AG04449 (cell line): Measurements from ENCODE around the gene ARHGEF37.
"Not testable (repeated sequence)": the region's sequence is repeated elsewhere in the genome, so short reads cannot be mapped to it uniquely, and the experiment has no call there.

Experiments used
- CTCF ChIA-PET: fragments of 350-600 bp; formaldehyde crosslinking; extraction: SDS; loops from one replicate; lab custom pipeline; 2021; ENCODE audit warnings: antibody characterized with exemption; lab: Yijun Ruan, JAX
- POLR2A ChIA-PET: fragments of 400-600, 350-600 bp; formaldehyde crosslinking; extraction: SDS; loops from one replicate; lab custom pipeline; 2020; ENCODE audit warnings: antibody characterized with exemption, inconsistent platforms; lab: Yijun Ruan, JAX
- DNase-seq: peaks from one replicate; pipeline ENCODE4 v3.0.0-alpha.2; 2010; ENCODE audit warnings: low read depth, low spot score
- H3K4me3 ChIP-seq: 2 replicates; pipeline ENCODE4 v1.5.1; 2011; ENCODE audit warnings: low read depth, mild to moderate bottlenecking, control low read depth, low read length
- CTCF ChIP-seq: IDR thresholded peaks from one replicate; pipeline ENCODE4 v1.5.1; 2011; ENCODE audit warnings: mild to moderate bottlenecking, moderate library complexity, low read length, control low read depth, inconsistent platforms; ENCODE audit not compliant: insufficient read depth; ENCODE audit errors: missing control alignments

Gene ARHGEF37

GRCh38 chr5:149593370-149593769 lies 12.1 kb downstream of the ARHGEF37 start:
- ChIA-PET CTCF (interaction anchor here (0.8 to 1.4 kb wide), 6 partner anchors 15 to 152 kb away, joined by 3 to 4 read pairs (median 3); no protein-coding TSS in a partner anchor), POLR2A (no interaction called here)

GRCh38 chr5:149594206-149594895 lies 13.1 kb downstream of the ARHGEF37 start:
- POLR2A ChIA-PET = no interaction called here
- no peak for TF ChIP-seq CTCF
- CTCF ChIA-PET = interaction anchor here (1.0 to 1.3 kb wide), 4 partner anchors 11 to 153 kb away, joined by 3 to 5 read pairs (median 4); no protein-coding TSS in a partner anchor
- no peak overlapping the region for H3K4me3 ChIP-seq
- DNase-seq = no peak

More at GRCh38 chr5:149593370-149593769, 12.1 kb downstream of the ARHGEF37 start:
- no peak for DNase-seq
- TF ChIP-seq CTCF = no peak
- no peak overlapping the region for H3K4me3 ChIP-seq

GRCh38 chr5:149595105-149595504 lies 13.8 kb downstream of the ARHGEF37 start:
- H3K4me3 ChIP-seq, POLR2A ChIA-PET, DNase-seq: not testable (repeated sequence)
- CTCF ChIA-PET = interaction anchor here (1.0 to 2.7 kb wide), 3 partner anchors 10 to 30 kb away, joined by 3 to 11 read pairs (median 5); no protein-coding TSS in a partner anchor

GRCh38 chr5:149596712-149597111 lies 15.4 kb downstream of the ARHGEF37 start:
- TF ChIP-seq CTCF = no peak
- CTCF ChIA-PET = interaction anchor here (1.1 to 2.7 kb wide), 4 partner anchors 9 to 155 kb away, joined by 3 to 11 read pairs (median 4); no protein-coding TSS in a partner anchor
- H3K4me3 ChIP-seq = no peak overlapping the region
- no peak for DNase-seq
- POLR2A ChIA-PET = interaction anchor here (0.7 kb wide), 1 partner anchor 15 kb away, joined by 3 read pairs; the partner anchor contains the start of gene ARHGEF37

GRCh38 chr5:149597618-149598017 lies 16.3 kb downstream of the ARHGEF37 start:
- CTCF ChIA-PET = interaction anchor here (1.1 to 2.7 kb wide), 3 partner anchors 8 to 156 kb away, joined by 3 to 11 read pairs (median 3); no protein-coding TSS in a partner anchor

GRCh38 chr5:149598234-149598633 lies 16.9 kb downstream of the ARHGEF37 start:
- CTCF ChIA-PET = interaction anchor here (1.0 kb wide), 1 partner anchor 11 kb away, joined by 4 read pairs; no protein-coding TSS in a partner anchor
- H3K4me3 ChIP-seq, POLR2A ChIA-PET, DNase-seq: not testable (repeated sequence)

More at GRCh38 chr5:149597618-149598017, 16.3 kb downstream of the ARHGEF37 start:
- DNase-seq = no peak
- TF ChIP-seq CTCF = no peak
- POLR2A ChIA-PET = no interaction called here
- H3K4me3 ChIP-seq = no peak overlapping the region

- ChIA-PET CTCF (interaction anchor here (1.0 kb wide), 1 partner anchor 10 kb away, joined by 4 read pairs; no protein-coding TSS in a partner anchor), POLR2A (no interaction called here)
- DNase-seq = no peak
- no peak overlapping the region for H3K4me3 ChIP-seq
- no peak for TF ChIP-seq CTCF
Observed at GRCh38 chr5:149598966-149599365, 17.7 kb downstream of the ARHGEF37 start.
